OCI-LY7 (cell line): Measurements from ENCODE around the gene TMEM147.

Experiments
- EZH2phosphoT487 ChIP-seq: fragments of 200-600 bp; sonication (generic); IDR thresholded peaks from 2 replicates; pipeline ENCODE4 v1.6.1; 2018; ENCODE audit warnings: low read depth, borderline replicate concordance, mild to moderate bottlenecking, mixed run types, antibody characterized with exemption, low read length, moderate library complexity, mixed read lengths
- TF ChIP-seq, protein P1 (sequence below): fragments of 200-600 bp; sonication (generic); conservative IDR thresholded peaks from 2 replicates; pipeline ENCODE4 v1.5.1; 2014; ENCODE audit warnings: mild to moderate bottlenecking, antibody characterized with exemption, low read length, moderate library complexity, mixed read lengths

DNA sequence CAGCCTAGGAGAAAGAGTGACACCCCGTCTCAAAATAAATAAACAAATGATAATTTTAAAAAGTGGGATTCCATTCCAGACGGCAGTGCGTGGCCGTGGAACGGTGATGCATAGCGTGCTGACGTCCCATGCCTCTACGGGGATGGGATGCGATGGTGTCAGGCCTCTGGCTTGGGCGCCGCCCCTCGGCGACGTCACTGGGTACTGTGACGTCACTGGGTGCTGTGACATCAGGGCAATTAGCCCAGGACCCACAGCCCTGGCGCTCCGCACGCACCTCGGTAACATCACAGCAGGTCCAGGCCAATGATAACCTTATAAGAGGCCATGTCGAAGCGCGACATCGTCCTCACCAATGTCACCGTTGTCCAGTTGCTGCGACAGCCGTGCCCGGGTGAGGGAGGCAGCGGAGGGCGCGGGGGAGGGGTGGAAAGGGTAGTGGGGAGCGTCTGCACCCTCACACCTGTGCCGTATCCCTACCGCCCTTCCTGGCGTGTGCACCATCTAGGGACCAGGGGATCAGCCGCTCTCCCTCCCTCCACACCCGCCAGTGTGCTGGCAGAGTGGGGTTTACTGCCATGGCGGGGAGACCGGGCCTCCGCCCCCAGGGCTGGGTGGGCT, 12.1 kb upstream of the TMEM147 start, which contains the start of gene GAPDHS:
- TF ChIP-seq, protein P1, sequence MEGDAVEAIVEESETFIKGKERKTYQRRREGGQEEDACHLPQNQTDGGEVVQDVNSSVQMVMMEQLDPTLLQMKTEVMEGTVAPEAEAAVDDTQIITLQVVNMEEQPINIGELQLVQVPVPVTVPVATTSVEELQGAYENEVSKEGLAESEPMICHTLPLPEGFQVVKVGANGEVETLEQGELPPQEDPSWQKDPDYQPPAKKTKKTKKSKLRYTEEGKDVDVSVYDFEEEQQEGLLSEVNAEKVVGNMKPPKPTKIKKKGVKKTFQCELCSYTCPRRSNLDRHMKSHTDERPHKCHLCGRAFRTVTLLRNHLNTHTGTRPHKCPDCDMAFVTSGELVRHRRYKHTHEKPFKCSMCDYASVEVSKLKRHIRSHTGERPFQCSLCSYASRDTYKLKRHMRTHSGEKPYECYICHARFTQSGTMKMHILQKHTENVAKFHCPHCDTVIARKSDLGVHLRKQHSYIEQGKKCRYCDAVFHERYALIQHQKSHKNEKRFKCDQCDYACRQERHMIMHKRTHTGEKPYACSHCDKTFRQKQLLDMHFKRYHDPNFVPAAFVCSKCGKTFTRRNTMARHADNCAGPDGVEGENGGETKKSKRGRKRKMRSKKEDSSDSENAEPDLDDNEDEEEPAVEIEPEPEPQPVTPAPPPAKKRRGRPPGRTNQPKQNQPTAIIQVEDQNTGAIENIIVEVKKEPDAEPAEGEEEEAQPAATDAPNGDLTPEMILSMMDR: no peak
- no peak for TF ChIP-seq EZH2phosphoT487
